ENCODE measurements around the gene TBC1D21. TPM values are rescaled to one million over a fixed set of nuclear protein-coding genes. Genes with fewer than 3 reads are reported as not detected.

TBC1D21 gene
- total and polyA plus RNA-seq, 2 of the 8 experiments (the other 6 are each of a cell fraction or from before 2014, with no cell fraction given), result not detected

DNA sequence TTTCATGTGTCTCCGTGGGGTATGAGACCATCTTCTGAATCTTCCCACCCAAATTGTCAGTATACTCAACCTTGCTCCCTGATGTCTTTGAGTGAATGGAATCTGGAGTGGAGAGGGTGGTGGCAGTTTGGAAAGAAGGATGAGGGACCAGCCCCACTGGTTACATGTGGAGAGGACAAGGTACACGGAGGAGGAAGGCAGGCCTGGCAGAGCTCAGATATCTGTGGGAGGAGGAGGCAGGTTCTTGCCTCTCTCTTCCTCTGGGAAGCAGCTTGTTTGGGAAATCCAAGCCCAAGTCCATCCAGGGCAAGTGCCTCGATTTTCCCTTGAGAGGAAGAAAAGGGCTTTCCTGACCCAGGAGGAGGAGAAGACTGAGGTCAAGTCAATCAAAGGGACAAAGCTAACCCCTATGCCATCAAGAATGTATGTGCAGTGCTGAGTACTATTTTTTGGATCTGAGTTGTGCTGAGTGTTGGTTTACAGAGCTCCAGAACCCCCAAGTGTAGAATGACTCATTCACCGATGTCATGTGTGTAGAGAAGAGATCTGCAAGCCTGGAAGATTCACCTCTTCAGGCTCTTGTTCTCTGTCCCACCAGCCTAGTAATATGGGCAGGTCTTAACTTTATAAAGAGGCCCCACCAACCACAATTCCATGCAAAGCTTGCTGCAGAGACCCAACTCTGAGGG lies 33.1 kb downstream of the TBC1D21 start:
- no peak overlapping the region for H2AK5ac ChIP-seq (ENCODE audit: low read depth, low read length)
- no peak overlapping the region for H2BK15ac ChIP-seq (ENCODE audit: low read length)
- H3K4ac ChIP-seq (replicated peaks; ENCODE audit: insufficient read length, low read depth, low read length), result no peak overlapping the region
- no peaks in the 10 kb centered on the region for H3K79me2 ChIP-seq (ENCODE audit: control insufficient read depth in 1 of 2, insufficient read depth in 2 of 2, low read length in 2 of 2)
- no peaks in the 10 kb centered on the region for H3K36me3 ChIP-seq (ENCODE audit: control insufficient read depth in 2 of 4, insufficient read depth in 4 of 4, low read length in 3 of 4)
- no peak overlapping the region for H2BK120ac ChIP-seq (replicated peaks; ENCODE audit: low read depth, low read length)
- H3K4me1 ChIP-seq (replicated peaks in 1 of 4; ENCODE audit: control insufficient read depth in 3 of 4, insufficient read depth in 4 of 4, low read length in 3 of 4), result peaks cover 0 to 5% (median 0%) of the 10 kb centered on the region in 4 experiments; a peak in 1 of 7 replicates
- ChIA-PET CTCF (ENCODE audit: partially characterized antibody) (interaction anchor here (1.0 to 8.5 kb wide), 21 partner anchors 10 to 207 kb away, joined by 3 to 167 read pairs (median 5); partner anchors contain the start of genes LOXL1 and TBC1D21), POLR2A (ENCODE audit: partially characterized antibody) (no interaction called here)
- no peak overlapping the region for H3K56ac ChIP-seq (replicated peaks; ENCODE audit: insufficient read length, low read depth, low read length)
- H2BK12ac ChIP-seq (ENCODE audit: low read depth, low read length), result no peak overlapping the region
- FAIRE-seq (no peak), DNase-seq (ENCODE audit: low read depth in 1 of 2, low spot score in 2 of 2) (no peak)
- no peaks in the 10 kb centered on the region for H3K79me1 ChIP-seq (ENCODE audit: low read depth, low read length)
- H3K23me2 ChIP-seq (ENCODE audit: low read depth, low read length), result no peaks in the 10 kb centered on the region
- no peak overlapping the region for H3K4me3 ChIP-seq (ENCODE audit: extremely low read depth in 1 of 4, insufficient read depth in 2 of 4, low read depth in 3 of 4, low read length in 4 of 4)
- no peak overlapping the region for H3K18ac ChIP-seq (ENCODE audit: extremely low read depth, low read length)
- H3K27me3 ChIP-seq (replicated peaks in 1 of 4; ENCODE audit: control insufficient read depth in 3 of 4, extremely low read depth in 1 of 4, insufficient read depth in 3 of 4, low read length in 3 of 4), result no peaks in the 10 kb centered on the region
- no peak overlapping the region for H3K27ac ChIP-seq (ENCODE audit: low read depth, low read length)
- no peak overlapping the region for H4K8ac ChIP-seq (ENCODE audit: extremely low read depth, insufficient read depth, low read length)
- H4K5ac ChIP-seq (ENCODE audit: insufficient read length, low read depth, low read length), result no peak overlapping the region
- H4K91ac ChIP-seq (replicated peaks; ENCODE audit: insufficient read length, low read length), result no peak overlapping the region
- H3K23ac ChIP-seq (ENCODE audit: insufficient read length), result no peak overlapping the region
- no peak overlapping the region for H2BK5ac ChIP-seq (ENCODE audit: low read depth, low read length)
- H3K9ac ChIP-seq (replicated peaks in 1 of 4; ENCODE audit: extremely low read depth in 1 of 4, low read depth in 3 of 4, low read length in 3 of 4), result no peak overlapping the region
- no peaks in the 10 kb centered on the region for H3K9me3 ChIP-seq (ENCODE audit: insufficient read depth in 2 of 2, low read depth in 1 of 2, low read length in 1 of 2)
- no peak overlapping the region for H3K4me2 ChIP-seq (ENCODE audit: insufficient read depth in 1 of 2, low read depth in 2 of 2, low read length in 2 of 2)
- WGBS, 2 experiments (ENCODE audit: extremely low coverage in 1 of 2, insufficient coverage in 1 of 2, insufficient read length in 1 of 2, insufficient replicate concordance in 2 of 2, low coverage in 1 of 2, low lambda C conversion rate in 2 of 2, missing lambda C conversion rate in 1 of 2), result 84% methylated on average over 4 of the region's 4 CpGs; no CpG with 5 or more reads in 1 of the 2 experiments
- no peak overlapping the region for H2BK20ac ChIP-seq (ENCODE audit: low read length)
- H2AFZ ChIP-seq (ENCODE audit: low read length), result no peak overlapping the region
- H4K20me1 ChIP-seq (replicated peaks in 1 of 2; ENCODE audit: control insufficient read depth in 1 of 2, insufficient read depth in 2 of 2, low read length in 2 of 2), result no peaks in the 10 kb centered on the region
- no peak overlapping the region for H3K14ac ChIP-seq (ENCODE audit: insufficient read length)
- TF ChIP-seq POU5F1 (IDR thresholded peaks at IDR 0.05; ENCODE audit: low read depth, low read length) (no peak), CTBP2 (IDR thresholded peaks at IDR 0.05; ENCODE audit: borderline replicate concordance, insufficient read depth, insufficient read length, low read length) (no peak), RAD21 (IDR thresholded peaks at IDR 0.05 in 1 of 2, conservative IDR thresholded peaks at IDR 0.05 in 1 of 2; ENCODE audit: low read depth in 2 of 2, low read length in 2 of 2) (no peak), CTCF (IDR thresholded peaks at IDR 0.05; ENCODE audit: control extremely low read depth in 1 of 3, insufficient read depth in 1 of 3, low read depth in 1 of 3, low read length in 3 of 3) (no peak), CREB1 (IDR thresholded peaks at IDR 0.05) (no peak), BACH1 (IDR thresholded peaks at IDR 0.05; ENCODE audit: low read length) (no peak), CBX8 (IDR thresholded peaks at IDR 0.05; ENCODE audit: borderline replicate concordance, low read depth, low read length) (no peak), FOSL1 (IDR thresholded peaks at IDR 0.05; ENCODE audit: insufficient read depth, low read depth, low read length) (no peak), NANOG (IDR thresholded peaks at IDR 0.05; ENCODE audit: insufficient read depth, low read depth, low read length, poor library complexity, severe bottlenecking) (no peak), CBX5 (IDR thresholded peaks at IDR 0.05; ENCODE audit: low read depth, low read length) (no peak)

Data from H1 (cell line).